OCI-LY7 (cell line): ENCODE data around the gene OPCML. TPM values are rescaled to one million over a fixed set of nuclear protein-coding genes. Genes with fewer than 3 reads are reported as not detected.

Experiments
- BruUV-seq: library from RNA; stranded (reverse); fragments of 400-500 nt; replicated peaks from 2 replicates; lab custom pipeline; 2021; lab: Mats Ljungman, UMichigan
- CTCF ChIA-PET: fragments of 300-600 bp; sonication (Branson Sonifier 250); formaldehyde crosslinking; loops from one replicate; lab custom pipeline; 2022; ENCODE audit warnings: antibody characterized with exemption; ENCODE audit not compliant: unreplicated experiment; lab: Charles Lee
- POLR2A ChIA-PET: fragments of 300-600 bp; sonication (Branson Sonifier 250); formaldehyde crosslinking; loops from one replicate; lab custom pipeline; 2022; ENCODE audit warnings: antibody characterized with exemption; lab: Charles Lee
- DNase-seq: peaks from one replicate; pipeline ENCODE4 v3.0.0-alpha.2; 2015; ENCODE audit warnings: low spot score
- H2AFZ ChIP-seq: fragments of 200-600 bp; sonication (generic), shearing (Covaris generic); 2 replicates; pipeline ENCODE4 v1.6.1; 2014; ENCODE audit warnings: mild to moderate bottlenecking, antibody characterized with exemption, low read length, moderate library complexity
- H3K27ac ChIP-seq: fragments of 200-600 bp; sonication (generic); 2 replicates; pipeline ENCODE4 v1.5.1; 2014; ENCODE audit warnings: mixed run types, low read depth, mild to moderate bottlenecking, moderate library complexity, low read length, inconsistent platforms; ENCODE audit not compliant: poor library complexity, severe bottlenecking
- H3K36me3 ChIP-seq: fragments of 200-600 bp; sonication (generic); 2 replicates; pipeline ENCODE4 v1.6.1; 2014; ENCODE audit warnings: mild to moderate bottlenecking, antibody characterized with exemption, low read length, moderate library complexity, mixed read lengths; ENCODE audit not compliant: insufficient read depth
- H3K4me1 ChIP-seq: fragments of 200-600 bp; sonication (generic); 2 replicates; pipeline ENCODE4 v1.5.1; 2014; ENCODE audit warnings: mild to moderate bottlenecking, low read length; ENCODE audit not compliant: insufficient read depth, poor library complexity, severe bottlenecking
- H3K4me2 ChIP-seq: fragments of 200-600 bp; sonication (generic); 2 replicates; pipeline ENCODE4 v1.6.1; 2014; ENCODE audit warnings: mild to moderate bottlenecking, low read length
- H3K4me3 ChIP-seq: fragments of 200-600 bp; sonication (generic); 2 replicates; pipeline ENCODE4 v1.5.1; 2014; ENCODE audit warnings: mild to moderate bottlenecking, low read depth, low read length; ENCODE audit not compliant: poor library complexity, severe bottlenecking
- H3K79me2 ChIP-seq: fragments of 200-600 bp; sonication (generic); 2 replicates; pipeline ENCODE4 v1.6.1; 2016; ENCODE audit warnings: low read depth, mild to moderate bottlenecking, low read length, moderate library complexity, mixed read lengths; ENCODE audit not compliant: insufficient read depth
- H3K9me2 ChIP-seq: fragments of 200-600 bp; sonication (generic); 2 replicates; pipeline ENCODE4 v1.6.1; 2016; ENCODE audit warnings: mild to moderate bottlenecking, low read length, mixed read lengths; ENCODE audit not compliant: insufficient read depth
- H3K9me3 ChIP-seq: fragments of 200-600 bp; sonication (generic); 2 replicates; pipeline ENCODE4 v1.6.1; 2014; ENCODE audit warnings: mild to moderate bottlenecking, mixed run types, low read length, mixed read lengths
- H4K20me1 ChIP-seq: fragments of 200-600 bp; sonication (generic); 2 replicates; pipeline ENCODE4 v1.6.1; 2014; ENCODE audit warnings: mild to moderate bottlenecking, antibody characterized with exemption, low read length, moderate library complexity, mixed read lengths; ENCODE audit not compliant: insufficient read depth
- EZH2phosphoT487 ChIP-seq: fragments of 200-600 bp; sonication (generic); IDR thresholded peaks from 2 replicates; pipeline ENCODE4 v1.6.1; 2018; ENCODE audit warnings: low read depth, borderline replicate concordance, mild to moderate bottlenecking, mixed run types, antibody characterized with exemption, low read length, moderate library complexity, mixed read lengths
- intact Hi-C: fragments of 100-400 bp; cut with micrococcal nuclease; formaldehyde crosslinking; loops from one replicate; pipeline ENCODE4 v1.10.0; 2022; ENCODE audit not compliant: unreplicated experiment
- total RNA-seq, 2 experiments: library from RNA; depleted of rRNA in 1 of 2; stranded (reverse); fragments of >200 nt in 1 of 2; shearing (Covaris generic) in 1 of 2; gene quantifications; 2 replicates each; pipeline ENCODE4 v1.2.3, GENCODE V29; 2014 to 2022
- TF ChIP-seq, protein P1 (sequence below): fragments of 200-600 bp; sonication (generic); conservative IDR thresholded peaks from 2 replicates; pipeline ENCODE4 v1.5.1; 2014; ENCODE audit warnings: mild to moderate bottlenecking, antibody characterized with exemption, low read length, moderate library complexity, mixed read lengths

The OPCML gene
- total RNA-seq, 2 experiments from 2014 or later = not detected

DNA sequence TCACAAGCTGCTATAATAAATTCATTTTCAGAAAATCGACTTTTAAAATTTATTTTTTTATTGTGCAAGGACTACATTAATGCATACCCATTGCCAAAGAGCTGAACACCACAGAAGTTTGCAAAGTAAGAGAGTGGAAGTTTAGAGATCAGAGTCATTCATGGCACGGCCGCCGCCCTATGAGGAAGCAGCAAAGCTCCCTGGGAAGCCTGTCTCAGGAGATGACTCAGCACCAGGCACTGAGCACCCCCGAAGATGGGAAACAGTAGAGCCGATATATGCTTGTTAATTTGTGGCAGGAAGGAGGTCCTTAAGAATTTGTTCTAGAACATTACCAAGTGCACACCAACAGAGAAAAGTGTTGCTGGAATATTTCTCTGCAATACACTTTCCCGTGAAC lies 693.7 kb downstream of the OPCML start:
- ChIA-PET CTCF (no interaction called here), POLR2A (no interaction called here)
- no TSS peak for BruUV-seq
- TF ChIP-seq EZH2phosphoT487 = no peak
- TF ChIP-seq, protein P1, sequence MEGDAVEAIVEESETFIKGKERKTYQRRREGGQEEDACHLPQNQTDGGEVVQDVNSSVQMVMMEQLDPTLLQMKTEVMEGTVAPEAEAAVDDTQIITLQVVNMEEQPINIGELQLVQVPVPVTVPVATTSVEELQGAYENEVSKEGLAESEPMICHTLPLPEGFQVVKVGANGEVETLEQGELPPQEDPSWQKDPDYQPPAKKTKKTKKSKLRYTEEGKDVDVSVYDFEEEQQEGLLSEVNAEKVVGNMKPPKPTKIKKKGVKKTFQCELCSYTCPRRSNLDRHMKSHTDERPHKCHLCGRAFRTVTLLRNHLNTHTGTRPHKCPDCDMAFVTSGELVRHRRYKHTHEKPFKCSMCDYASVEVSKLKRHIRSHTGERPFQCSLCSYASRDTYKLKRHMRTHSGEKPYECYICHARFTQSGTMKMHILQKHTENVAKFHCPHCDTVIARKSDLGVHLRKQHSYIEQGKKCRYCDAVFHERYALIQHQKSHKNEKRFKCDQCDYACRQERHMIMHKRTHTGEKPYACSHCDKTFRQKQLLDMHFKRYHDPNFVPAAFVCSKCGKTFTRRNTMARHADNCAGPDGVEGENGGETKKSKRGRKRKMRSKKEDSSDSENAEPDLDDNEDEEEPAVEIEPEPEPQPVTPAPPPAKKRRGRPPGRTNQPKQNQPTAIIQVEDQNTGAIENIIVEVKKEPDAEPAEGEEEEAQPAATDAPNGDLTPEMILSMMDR = no peak
- DNase-seq = no peak
- intact Hi-C loops = no loop called here
- Histone ChIP-seq H3K4me3 (no peak overlapping the region), H3K4me2 (no peak overlapping the region), H3K9me3 (no peaks in the 10 kb centered on the region), H3K9me2 (no peaks in the 10 kb centered on the region), H3K4me1 (no peaks in the 10 kb centered on the region), H3K27ac (no peak overlapping the region), H2AFZ (no peak overlapping the region), H3K36me3 (no peaks in the 10 kb centered on the region), H3K79me2 (no peaks in the 10 kb centered on the region), H4K20me1 (no peaks in the 10 kb centered on the region)

DNA sequence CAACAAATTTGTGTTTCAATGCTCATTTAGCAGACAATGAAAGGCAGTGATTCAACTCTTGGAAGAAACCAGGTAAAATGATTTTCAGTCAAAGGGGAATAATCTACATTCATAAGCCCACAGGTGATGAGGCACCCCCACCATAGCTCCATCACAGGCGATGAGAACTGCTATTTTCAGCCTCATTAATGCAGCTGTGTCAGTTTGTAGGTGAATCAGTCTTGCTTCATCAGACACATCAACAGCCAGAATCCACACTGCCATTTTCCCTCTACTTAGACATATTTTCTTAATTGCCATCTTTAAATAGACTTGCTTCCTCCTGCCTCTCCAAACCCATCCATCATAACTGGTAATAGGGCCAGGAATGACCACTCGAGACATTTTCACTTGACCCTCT lies 701.0 kb downstream of the OPCML start:
- no peaks in the 10 kb centered on the region for H3K9me2 ChIP-seq
- BruUV-seq = no TSS peak
- intact Hi-C loops = no loop called here
- no peaks in the 10 kb centered on the region for H3K36me3 ChIP-seq
- H2AFZ ChIP-seq = no peak overlapping the region
- DNase-seq = no peak
- ChIA-PET POLR2A (no interaction called here), CTCF (no interaction called here)
- no peaks in the 10 kb centered on the region for H4K20me1 ChIP-seq
- TF ChIP-seq, protein P1 = no peak
- TF ChIP-seq EZH2phosphoT487 = no peak
- no peak overlapping the region for H3K4me3 ChIP-seq
- H3K9me3 ChIP-seq = no peaks in the 10 kb centered on the region
- H3K4me2 ChIP-seq = no peak overlapping the region
- no peaks in the 10 kb centered on the region for H3K79me2 ChIP-seq
- H3K4me1 ChIP-seq = no peaks in the 10 kb centered on the region
- H3K27ac ChIP-seq = no peak overlapping the region

DNA sequence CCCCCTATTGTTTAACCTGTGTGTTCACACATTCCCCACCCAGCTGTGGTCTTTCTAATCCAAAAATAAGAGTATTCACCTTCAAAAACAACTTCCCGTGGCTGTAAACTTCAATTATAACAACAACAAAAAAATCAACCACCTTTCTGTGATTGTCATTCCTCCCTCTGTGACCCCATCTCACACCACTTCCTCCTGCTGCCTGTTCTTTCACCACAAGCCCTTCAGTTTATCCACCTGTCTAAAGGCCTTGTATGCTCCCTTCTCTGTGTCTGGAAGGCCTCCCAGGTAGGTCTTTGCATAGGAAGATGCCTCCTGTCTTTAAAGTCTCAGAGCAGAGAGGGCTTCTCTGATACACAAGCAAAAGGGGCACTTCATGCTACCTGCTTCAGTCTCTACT lies 707.7 kb downstream of the OPCML start:
- Histone ChIP-seq H2AFZ (no peak overlapping the region), H3K4me3 (no peak overlapping the region), H3K36me3 (no peaks in the 10 kb centered on the region), H3K79me2 (no peaks in the 10 kb centered on the region), H3K9me2 (no peaks in the 10 kb centered on the region), H3K4me1 (no peaks in the 10 kb centered on the region), H4K20me1 (no peaks in the 10 kb centered on the region), H3K4me2 (no peak overlapping the region), H3K9me3 (no peaks in the 10 kb centered on the region), H3K27ac (no peak overlapping the region)
- CTCF ChIA-PET = no interaction called here
- no TSS peak for BruUV-seq
- intact Hi-C loops = no loop called here
- POLR2A ChIA-PET = no interaction called here
- no peak for DNase-seq
- TF ChIP-seq, protein P1 = no peak
- no peak for TF ChIP-seq EZH2phosphoT487
